ENCODE data around the gene ABHD14A. TPM values are rescaled to one million over a fixed set of nuclear protein-coding genes. Genes with fewer than 3 reads are reported as not detected.

ABHD14A gene
- total RNA-seq, 4 donors from 2014 or later, result 1.8 to 16.6 (median 10.5) TPM

GRCh38 chr3:51994530-51994929, 19.7 kb downstream of the ABHD14A start:
- H3K4me3 ChIP-seq, result no peak overlapping the region
- peaks cover 0 to 6% of the 10 kb centered on the region in 2 donors for H3K4me1 ChIP-seq
- TF ChIP-seq CTCF (IDR thresholded peaks at IDR 0.05), result no peak
- no peaks in the 10 kb centered on the region for H3K27me3 ChIP-seq
- H3K27ac ChIP-seq, result peak overlapping the region in 1 of 2 donors; percentile 87
- DNase-seq, result no peak
- H3K36me3 ChIP-seq, result no peaks in the 10 kb centered on the region
- intact Hi-C loops (cut with DNase I; ENCODE audit: low total_unique reads), result no loop called here
- H3K9me3 ChIP-seq, result no peaks in the 10 kb centered on the region

GRCh38 chr3:51995346-51996163, 20.7 kb downstream of the ABHD14A start, which contains the start of gene RPL29:
TSS of gene RPL29 (minus strand) at chr3:51995895. CDS start at chr3:51995461, 434 bp downstream.
- Histone ChIP-seq H3K27me3 (no peaks in the 10 kb centered on the region), H3K9me3 (no peaks in the 10 kb centered on the region), H3K36me3 (no peaks in the 10 kb centered on the region), H3K4me3 (peak within 1 kb of the TSS; percentile 71 to 85), H3K27ac (peak within 1 kb of the TSS; percentile 87 to 89), H3K4me1 (peaks cover 0 to 6% of the 10 kb centered on the region in 2 donors)
- intact Hi-C loops (cut with DNase I; ENCODE audit: low total_unique reads), result no loop called here
- peak; percentile 94 to 96 for DNase-seq
- peak; percentile 41 to 71 for TF ChIP-seq POLR2A (IDR thresholded peaks at IDR 0.05)
- TF ChIP-seq CTCF (IDR thresholded peaks at IDR 0.05), result peak; percentile 24 to 52 (median 44)

- no peaks in the 10 kb centered on the region for H3K36me3 ChIP-seq
- no peak for TF ChIP-seq CTCF (IDR thresholded peaks at IDR 0.05)
- TF ChIP-seq POLR2A (IDR thresholded peaks at IDR 0.05), result no peak
- no peak overlapping the region for H3K27ac ChIP-seq
- DNase-seq, result no peak
- no peaks in the 10 kb centered on the region for H3K27me3 ChIP-seq
- intact Hi-C loops (cut with DNase I; ENCODE audit: low total_unique reads), result no loop called here
- peaks cover 0 to 6% of the 10 kb centered on the region in 2 donors for H3K4me1 ChIP-seq
- H3K4me3 ChIP-seq, result no peak overlapping the region
- no peaks in the 10 kb centered on the region for H3K9me3 ChIP-seq
Observed at GRCh38 chr3:51997172-51997571, 22.3 kb downstream of the ABHD14A start.

GRCh38 chr3:51997935-51998596, 23.2 kb downstream of the ABHD14A start:
- no peaks in the 10 kb centered on the region for H3K36me3 ChIP-seq
- intact Hi-C loops (cut with DNase I; ENCODE audit: low total_unique reads), result no loop called here
- TF ChIP-seq CTCF (IDR thresholded peaks at IDR 0.05), result no peak
- TF ChIP-seq POLR2A (IDR thresholded peaks at IDR 0.05), result no peak
- H3K27me3 ChIP-seq, result no peaks in the 10 kb centered on the region
- no peaks in the 10 kb centered on the region for H3K9me3 ChIP-seq
- H3K27ac ChIP-seq, result no peak overlapping the region
- H3K4me1 ChIP-seq, result peaks cover 0 to 6% of the 10 kb centered on the region in 2 donors
- DNase-seq, result no peak
- no peak overlapping the region for H3K4me3 ChIP-seq

GRCh38 chr3:51998774-51999173, 23.9 kb downstream of the ABHD14A start:
- Histone ChIP-seq H3K36me3 (no peaks in the 10 kb centered on the region), H3K4me3 (no peak overlapping the region), H3K9me3 (no peaks in the 10 kb centered on the region), H3K4me1 (peaks cover 0 to 6% of the 10 kb centered on the region in 2 donors), H3K27ac (no peak overlapping the region), H3K27me3 (no peaks in the 10 kb centered on the region)
- no peak for TF ChIP-seq POLR2A (IDR thresholded peaks at IDR 0.05)
- TF ChIP-seq CTCF (IDR thresholded peaks at IDR 0.05), result no peak
- intact Hi-C loops (cut with DNase I; ENCODE audit: low total_unique reads), result no loop called here
- no peak for DNase-seq

All from uterus (tissue), 4 donors.